ENCODE results near the gene DOCK9.

The DOCK9 gene

GRCh38 chr13:98860491-98860890 lies 117.4 kb downstream of the DOCK9 start:
- Histone ChIP-seq H3K9me3 (ENCODE audit: severe bottlenecking) (no peaks in the 10 kb centered on the region), H3K27ac (no peak overlapping the region), H3K4me3 (ENCODE audit: low read depth, low read length) (no peak overlapping the region), H3K27me3 (ENCODE audit: insufficient read depth, low read depth, severe bottlenecking) (no peaks in the 10 kb centered on the region), H3K36me3 (peaks cover 53% of the 10 kb centered on the region)
- no peak for TF ChIP-seq CTCF (IDR thresholded peaks at IDR 0.05; ENCODE audit: low read depth, low read length)
- DNase-seq: no peak

GRCh38 chr13:98858191-98858590 lies 119.7 kb downstream of the DOCK9 start:
- no peak for DNase-seq
- no peak overlapping the region for H3K27ac ChIP-seq
- H3K9me3 ChIP-seq (ENCODE audit: severe bottlenecking): no peaks in the 10 kb centered on the region
- peaks cover 60% of the 10 kb centered on the region for H3K36me3 ChIP-seq
- no peak overlapping the region for H3K4me3 ChIP-seq (ENCODE audit: low read depth, low read length)
- TF ChIP-seq CTCF (IDR thresholded peaks at IDR 0.05; ENCODE audit: low read depth, low read length): no peak
- H3K27me3 ChIP-seq (ENCODE audit: insufficient read depth, low read depth, severe bottlenecking): no peaks in the 10 kb centered on the region

GRCh38 chr13:98856983-98857382 lies 120.9 kb downstream of the DOCK9 start:
- H3K9me3 ChIP-seq (ENCODE audit: severe bottlenecking): no peaks in the 10 kb centered on the region
- H3K27me3 ChIP-seq (ENCODE audit: insufficient read depth, low read depth, severe bottlenecking): no peaks in the 10 kb centered on the region
- H3K4me3 ChIP-seq (ENCODE audit: low read depth, low read length): no peak overlapping the region
- DNase-seq: no peak
- H3K27ac ChIP-seq: no peak overlapping the region
- peaks cover 50% of the 10 kb centered on the region for H3K36me3 ChIP-seq
- TF ChIP-seq CTCF (IDR thresholded peaks at IDR 0.05; ENCODE audit: low read depth, low read length): no peak

GRCh38 chr13:98854448-98854847 lies 123.4 kb downstream of the DOCK9 start:
- Histone ChIP-seq H3K4me3 (ENCODE audit: low read depth, low read length) (no peak overlapping the region), H3K27ac (no peak overlapping the region)

GRCh38 chr13:98853771-98854221 lies 124.1 kb downstream of the DOCK9 start:
- no peak for DNase-seq
- H3K27ac ChIP-seq: no peak overlapping the region
- TF ChIP-seq CTCF (IDR thresholded peaks at IDR 0.05; ENCODE audit: low read depth, low read length): no peak

More at GRCh38 chr13:98854448-98854847, 123.4 kb downstream of the DOCK9 start:
- no peak for TF ChIP-seq CTCF (IDR thresholded peaks at IDR 0.05; ENCODE audit: low read depth, low read length)
- no peaks in the 10 kb centered on the region for H3K9me3 ChIP-seq (ENCODE audit: severe bottlenecking)
- H3K36me3 ChIP-seq: peaks cover 37% of the 10 kb centered on the region
- H3K27me3 ChIP-seq (ENCODE audit: insufficient read depth, low read depth, severe bottlenecking): no peaks in the 10 kb centered on the region
- DNase-seq: no peak

GRCh38 chr13:98851276-98851675 lies 126.6 kb downstream of the DOCK9 start:
- Histone ChIP-seq H3K9me3 (ENCODE audit: severe bottlenecking) (no peaks in the 10 kb centered on the region), H3K4me3 (ENCODE audit: low read depth, low read length) (no peak overlapping the region), H3K27ac (no peak overlapping the region), H3K27me3 (ENCODE audit: insufficient read depth, low read depth, severe bottlenecking) (no peaks in the 10 kb centered on the region), H3K36me3 (peaks cover 31% of the 10 kb centered on the region)
- DNase-seq: no peak
- no peak for TF ChIP-seq CTCF (IDR thresholded peaks at IDR 0.05; ENCODE audit: low read depth, low read length)

More at GRCh38 chr13:98853771-98854221, 124.1 kb downstream of the DOCK9 start:
- Histone ChIP-seq H3K36me3 (peaks cover 30% of the 10 kb centered on the region), H3K27me3 (ENCODE audit: insufficient read depth, low read depth, severe bottlenecking) (no peaks in the 10 kb centered on the region), H3K9me3 (ENCODE audit: severe bottlenecking) (no peaks in the 10 kb centered on the region), H3K4me3 (ENCODE audit: low read depth, low read length) (no peak overlapping the region)
